ENCODE measurements around the gene KMT5C. TPM values are rescaled to one million over a fixed set of nuclear protein-coding genes. Genes with fewer than 3 reads are reported as not detected.

The KMT5C gene
- total and polyA plus RNA-seq, 7 experiments from 2014 or later, result 0.84 to 63.3 (median 23.4) TPM

DNA sequence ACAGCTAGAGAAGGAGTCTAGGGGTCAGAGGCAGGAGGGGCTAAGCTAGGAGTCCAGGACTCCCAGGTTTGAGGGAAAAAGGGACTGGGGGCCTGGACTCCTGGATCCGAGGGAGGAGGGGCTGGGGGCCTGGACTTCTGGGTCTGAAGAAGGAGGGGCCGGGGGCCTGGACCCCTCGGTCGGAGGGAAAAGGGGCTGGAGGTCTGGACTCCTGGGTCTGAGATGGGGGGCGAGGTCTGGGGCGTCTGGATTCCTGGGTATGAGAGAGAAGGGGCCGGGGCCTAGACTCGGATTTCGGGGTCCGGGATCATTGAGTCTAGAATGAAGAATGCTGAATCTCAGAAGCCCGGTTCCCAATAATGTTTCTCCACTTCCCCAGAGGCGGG lies 37.4 kb upstream of the KMT5C start:
- H3K4me1 Mint-ChIP-seq, result peaks cover 0 to 17% (median 11%) of the 10 kb centered on the region in 7 donors
- no peak for DNase-seq
- CTCF ChIA-PET, result interaction anchor here (0.8 to 3.0 kb wide), 8 partner anchors 11 to 202 kb away, joined by 3 to 16 read pairs (median 8); partner anchors contain the start of genes KMT5C, PPP6R1 and TMEM238
- H3K4me3 ChIP-seq (ENCODE audit: low read length), result peak overlapping the region; percentile 61
- no peaks in the 10 kb centered on the region for H3K9me3 ChIP-seq (ENCODE audit: control insufficient read depth in 2 of 3, low read length in 3 of 3)
- H3K27ac ChIP-seq (ENCODE audit: low read depth, low read length), result peak overlapping the region; percentile 66
- H3K9me3 Mint-ChIP-seq, result no peaks in the 10 kb centered on the region
- H3K27ac Mint-ChIP-seq, result peak overlapping the region in 7 of 9 donors; percentile 66 to 95 (median 84)
- no peak for ATAC-seq
- no peaks in the 10 kb centered on the region for H3K36me3 ChIP-seq (ENCODE audit: control insufficient read depth in 2 of 3, insufficient read depth in 3 of 3, low read length in 3 of 3)
- H3K4me3 Mint-ChIP-seq, result peak overlapping the region; percentile 77 to 97 (median 88)
- H3K27me3 Mint-ChIP-seq, result peaks cover 0 to 3% (median 0%) of the 10 kb centered on the region in 5 donors
- H3K27me3 ChIP-seq (ENCODE audit: control insufficient read depth in 2 of 2, insufficient read depth in 2 of 2, low read length in 2 of 2), result no peaks in the 10 kb centered on the region
- POLR2A ChIA-PET, result interaction anchor here (1.2 to 2.9 kb wide), 4 partner anchors 46 to 105 kb away, joined by 3 to 21 read pairs (median 6); partner anchors contain the start of genes TMEM238 and UBE2S
- peaks cover 5 to 10% of the 10 kb centered on the region in 2 donors for H3K4me1 ChIP-seq (ENCODE audit: control insufficient read depth in 2 of 2, insufficient read depth in 2 of 2, low read length in 2 of 2)
- H3K36me3 Mint-ChIP-seq, result peaks cover 0 to 3% (median 0%) of the 10 kb centered on the region in 5 donors
- intact Hi-C loops (cut with micrococcal nuclease), result loop anchor here (1.0 to 10.0 kb wide), 6 partner anchors 37 to 420 kb away; partner anchors contain the start of genes KMT5C (in 1 of the 2), RPL28 (in 1 of the 2), TNNT1 (in 1 of the 2) and UBE2S (in 1 of the 2)

DNA sequence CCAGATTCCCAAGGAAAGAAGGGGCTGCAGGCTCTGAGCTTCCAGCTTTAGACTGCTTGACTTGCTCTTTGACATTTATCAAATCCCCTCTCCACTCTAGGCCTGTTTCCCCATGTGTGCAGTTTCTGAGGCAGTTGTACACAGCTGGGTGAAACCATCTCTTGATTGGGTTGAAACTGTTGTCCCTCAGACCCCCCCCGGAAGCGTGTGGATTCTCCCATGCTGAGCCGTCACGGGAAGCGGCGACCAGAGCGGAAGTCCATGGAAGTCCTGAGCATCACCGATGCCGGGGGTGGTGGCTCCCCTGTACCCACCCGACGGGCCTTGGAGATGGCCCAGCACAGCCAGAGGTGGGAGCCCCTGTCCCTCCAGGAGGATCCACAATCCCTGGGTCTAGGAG lies 36.2 kb upstream of the KMT5C start:
- intact Hi-C loops (cut with micrococcal nuclease), result loop anchor here (5.0 to 10.0 kb wide), 3 partner anchors 104 to 421 kb away; partner anchors contain the start of genes TNNT1 (in 1 of the 2) and UBE2S (in 1 of the 2)
- Mint-ChIP-seq H3K27ac (no peak overlapping the region), H3K36me3 (peaks cover 0 to 3% (median 0%) of the 10 kb centered on the region in 5 donors), H3K27me3 (peaks cover 0 to 3% (median 0%) of the 10 kb centered on the region in 5 donors), H3K4me1 (peaks cover 0 to 17% (median 11%) of the 10 kb centered on the region in 7 donors), H3K9me3 (no peaks in the 10 kb centered on the region), H3K4me3 (no peak overlapping the region)
- ChIA-PET POLR2A (interaction anchor here (0.5 to 2.9 kb wide), 3 partner anchors 12 to 80 kb away, joined by 3 to 21 read pairs (median 4); partner anchors contain the start of gene TMEM238), CTCF (interaction anchor here (0.7 to 3.0 kb wide), 5 partner anchors 11 to 201 kb away, joined by 3 to 16 read pairs (median 5); partner anchors contain the start of gene TMEM238)
- Histone ChIP-seq H3K4me1 (ENCODE audit: control insufficient read depth in 2 of 2, insufficient read depth in 2 of 2, low read length in 2 of 2) (peaks cover 5 to 10% of the 10 kb centered on the region in 2 donors), H3K27ac (ENCODE audit: low read depth, low read length) (no peak overlapping the region), H3K9me3 (ENCODE audit: control insufficient read depth in 2 of 3, low read length in 3 of 3) (no peaks in the 10 kb centered on the region), H3K4me3 (ENCODE audit: low read length) (no peak overlapping the region), H3K36me3 (ENCODE audit: control insufficient read depth in 2 of 3, insufficient read depth in 3 of 3, low read length in 3 of 3) (no peaks in the 10 kb centered on the region), H3K27me3 (ENCODE audit: control insufficient read depth in 2 of 2, insufficient read depth in 2 of 2, low read length in 2 of 2) (no peaks in the 10 kb centered on the region)
- no peak for DNase-seq
- no peak for ATAC-seq

DNA sequence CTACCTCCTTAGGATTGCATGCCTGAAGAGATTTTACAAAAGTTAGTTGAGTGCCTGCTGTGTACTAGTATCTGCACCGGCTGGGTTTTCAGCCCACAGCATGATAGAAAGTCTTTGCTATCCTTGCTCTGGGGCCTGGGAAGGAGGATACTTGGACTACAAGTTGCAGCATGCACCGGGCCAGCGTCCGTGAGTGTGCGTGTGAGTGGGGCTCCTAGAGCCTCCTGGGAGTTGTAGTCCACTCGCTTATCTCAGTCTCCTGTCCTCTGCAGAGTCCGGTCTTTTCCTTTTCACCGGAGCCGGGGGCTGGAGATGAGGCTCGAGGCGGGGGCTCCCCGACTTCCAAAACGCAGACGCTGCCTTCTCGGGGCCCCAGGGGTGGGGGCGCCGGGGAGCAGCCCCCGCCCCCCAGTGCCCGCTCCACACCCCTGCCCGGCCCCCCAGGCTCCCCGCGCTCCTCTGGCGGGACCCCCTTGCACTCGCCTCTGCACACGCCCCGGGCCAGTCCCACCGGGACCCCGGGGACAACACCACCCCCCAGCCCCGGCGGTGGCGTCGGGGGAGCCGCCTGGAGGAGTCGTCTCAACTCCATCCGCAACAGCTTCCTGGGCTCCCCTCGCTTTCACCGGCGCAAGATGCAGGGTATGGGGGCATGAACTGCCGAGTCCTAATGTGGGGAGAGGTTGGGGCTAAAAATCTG lies 35.2 kb upstream of the KMT5C start:
- no peak overlapping the region for H3K4me3 ChIP-seq (ENCODE audit: low read length)
- no peak overlapping the region for H3K27ac ChIP-seq (ENCODE audit: low read depth, low read length)
- DNase-seq, result peak in 1 of 9 donors; percentile 11
- no peaks in the 10 kb centered on the region for H3K36me3 ChIP-seq (ENCODE audit: control insufficient read depth in 2 of 3, insufficient read depth in 3 of 3, low read length in 3 of 3)
- POLR2A ChIA-PET, result no interaction called here
- Mint-ChIP-seq H3K36me3 (peaks cover 0 to 3% (median 0%) of the 10 kb centered on the region in 5 donors), H3K4me3 (no peak overlapping the region), H3K9me3 (no peaks in the 10 kb centered on the region), H3K4me1 (peaks cover 0 to 17% (median 11%) of the 10 kb centered on the region in 7 donors), H3K27ac (no peak overlapping the region), H3K27me3 (peaks cover 0 to 2% (median 0%) of the 10 kb centered on the region in 5 donors)
- intact Hi-C loops (cut with micrococcal nuclease), result loop anchor here (5.0 to 10.0 kb wide), 3 partner anchors 103 to 422 kb away; partner anchors contain the start of genes TNNT1 (in 1 of the 2) and UBE2S (in 1 of the 2)
- CTCF ChIA-PET, result no interaction called here
- no peaks in the 10 kb centered on the region for H3K9me3 ChIP-seq (ENCODE audit: control insufficient read depth in 2 of 3, low read length in 3 of 3)
- H3K27me3 ChIP-seq (ENCODE audit: control insufficient read depth in 2 of 2, insufficient read depth in 2 of 2, low read length in 2 of 2), result no peaks in the 10 kb centered on the region
- peaks cover 5 to 10% of the 10 kb centered on the region in 2 donors for H3K4me1 ChIP-seq (ENCODE audit: control insufficient read depth in 2 of 2, insufficient read depth in 2 of 2, low read length in 2 of 2)
- no peak for ATAC-seq

DNA sequence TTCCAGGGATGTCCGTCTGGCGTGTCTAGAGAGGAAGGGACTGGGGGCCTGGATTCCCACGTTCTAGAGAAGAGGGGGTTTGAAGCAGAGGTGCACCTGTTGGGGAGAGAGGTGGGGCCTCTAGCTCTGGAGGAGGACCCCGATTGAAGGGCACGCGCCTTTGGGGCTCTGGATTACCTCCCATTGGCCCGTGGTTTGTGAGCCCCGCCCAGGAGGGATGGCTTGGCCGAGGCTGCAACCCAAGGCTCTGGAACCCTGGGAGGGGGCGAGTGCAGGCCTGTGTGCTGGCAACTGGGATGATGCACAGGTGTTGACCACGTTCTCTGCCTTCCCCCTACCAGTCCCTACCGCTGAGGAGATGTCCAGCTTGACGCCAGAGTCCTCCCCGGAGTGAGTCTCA lies 34.7 kb upstream of the KMT5C start:
- no peaks in the 10 kb centered on the region for H3K9me3 Mint-ChIP-seq
- intact Hi-C loops (cut with micrococcal nuclease), result loop anchor here (1.0 to 10.0 kb wide), 4 partner anchors 34 to 423 kb away; partner anchors contain the start of genes KMT5C (in 1 of the 2), TNNT1 (in 1 of the 2) and UBE2S (in 1 of the 2)
- peak overlapping the region in 3 of 9 donors; percentile 8 to 72 (median 62) for H3K27ac Mint-ChIP-seq
- ChIA-PET CTCF (no interaction called here), POLR2A (no interaction called here)
- peaks cover 0 to 3% (median 0%) of the 10 kb centered on the region in 5 donors for H3K36me3 Mint-ChIP-seq
- Histone ChIP-seq H3K4me3 (ENCODE audit: low read length) (no peak overlapping the region), H3K27me3 (ENCODE audit: control insufficient read depth in 2 of 2, insufficient read depth in 2 of 2, low read length in 2 of 2) (no peaks in the 10 kb centered on the region), H3K9me3 (ENCODE audit: control insufficient read depth in 2 of 3, low read length in 3 of 3) (no peaks in the 10 kb centered on the region), H3K36me3 (ENCODE audit: control insufficient read depth in 2 of 3, insufficient read depth in 3 of 3, low read length in 3 of 3) (no peaks in the 10 kb centered on the region), H3K4me1 (ENCODE audit: control insufficient read depth in 2 of 2, insufficient read depth in 2 of 2, low read length in 2 of 2) (peaks cover 5 to 10% of the 10 kb centered on the region in 2 donors), H3K27ac (ENCODE audit: low read depth, low read length) (no peak overlapping the region)
- H3K4me1 Mint-ChIP-seq, result peaks cover 0 to 17% (median 11%) of the 10 kb centered on the region in 7 donors
- H3K27me3 Mint-ChIP-seq, result no peaks in the 10 kb centered on the region
- DNase-seq, result no peak
- no peak overlapping the region for H3K4me3 Mint-ChIP-seq
- ATAC-seq, result no peak

DNA sequence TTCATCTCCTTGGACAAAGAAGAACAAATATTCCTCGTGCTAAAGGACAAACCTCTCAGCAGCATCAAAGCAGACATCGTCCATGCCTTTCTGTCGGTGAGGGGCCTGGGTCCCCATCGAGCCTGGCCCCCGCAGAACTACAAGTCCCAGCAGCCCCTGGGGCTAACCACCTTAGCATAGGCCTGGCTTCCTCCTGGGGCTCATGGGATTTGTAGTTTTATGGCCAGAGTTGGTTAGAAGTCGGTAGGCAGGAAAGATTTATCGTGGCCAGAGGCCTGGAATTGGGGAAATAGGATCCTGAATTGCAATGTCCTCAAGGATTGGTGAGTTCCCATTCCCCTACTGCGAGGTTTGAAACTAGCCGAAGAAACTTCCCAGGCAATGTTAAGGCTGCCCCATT lies 34.2 kb upstream of the KMT5C start:
- Mint-ChIP-seq H3K4me1 (peaks cover 0 to 17% (median 11%) of the 10 kb centered on the region in 7 donors), H3K27ac (peak overlapping the region in 7 of 9 donors; percentile 8 to 90 (median 72)), H3K4me3 (peak overlapping the region in 3 of 10 donors; percentile 50 to 68 (median 51)), H3K9me3 (no peaks in the 10 kb centered on the region), H3K27me3 (no peaks in the 10 kb centered on the region), H3K36me3 (peaks cover 0 to 3% (median 0%) of the 10 kb centered on the region in 5 donors)
- Histone ChIP-seq H3K9me3 (ENCODE audit: control insufficient read depth in 2 of 3, low read length in 3 of 3) (no peaks in the 10 kb centered on the region), H3K27me3 (ENCODE audit: control insufficient read depth in 2 of 2, insufficient read depth in 2 of 2, low read length in 2 of 2) (no peaks in the 10 kb centered on the region), H3K4me1 (ENCODE audit: control insufficient read depth in 2 of 2, insufficient read depth in 2 of 2, low read length in 2 of 2) (peaks cover 5 to 10% of the 10 kb centered on the region in 2 donors), H3K36me3 (ENCODE audit: control insufficient read depth in 2 of 3, insufficient read depth in 3 of 3, low read length in 3 of 3) (no peaks in the 10 kb centered on the region), H3K4me3 (ENCODE audit: low read length) (no peak overlapping the region), H3K27ac (ENCODE audit: low read depth, low read length) (no peak overlapping the region)
- ChIA-PET CTCF (no interaction called here), POLR2A (interaction anchor here (1.4 kb wide), 1 partner anchor 103 kb away, joined by 3 read pairs; no protein-coding TSS in a partner anchor)
- intact Hi-C loops (cut with micrococcal nuclease), result loop anchor here in 1 of 2 donors (1.0 to 10.0 kb wide), 2 partner anchors 34 to 161 kb away; partner anchors contain the start of genes KMT5C and TNNT1
- ATAC-seq (peak; percentile 72), DNase-seq (peak; percentile 31 to 72 (median 57))

DNA sequence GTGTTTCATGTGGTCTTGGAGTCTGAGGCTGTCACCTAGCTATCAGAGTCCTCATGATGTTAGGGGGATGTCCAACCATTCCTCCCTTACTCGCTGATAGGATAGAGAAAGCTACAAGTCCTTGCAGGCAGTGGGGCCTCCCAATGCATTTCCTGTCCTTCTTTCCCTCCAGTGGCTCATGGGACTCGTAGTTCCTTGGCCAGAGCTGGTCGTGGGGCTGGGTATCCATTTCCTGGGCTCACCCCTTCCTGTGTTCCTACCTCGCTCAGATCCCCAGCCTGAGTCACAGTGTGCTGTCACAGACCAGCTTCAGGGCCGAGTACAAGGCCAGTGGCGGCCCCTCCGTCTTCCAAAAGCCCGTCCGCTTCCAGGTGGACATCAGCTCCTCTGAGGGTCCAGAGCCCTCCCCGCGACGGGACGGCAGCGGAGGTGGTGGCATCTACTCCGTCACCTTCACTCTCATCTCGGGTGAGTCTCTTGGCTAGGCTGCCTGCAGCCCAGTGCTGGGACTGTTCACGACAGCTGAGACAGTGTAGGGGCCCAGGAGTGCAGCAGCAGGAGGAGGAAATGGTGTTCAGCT lies 33.6 kb upstream of the KMT5C start:
- H3K4me3 Mint-ChIP-seq, result no peak overlapping the region
- no peak overlapping the region for H3K4me3 ChIP-seq (ENCODE audit: low read length)
- H3K9me3 Mint-ChIP-seq, result no peaks in the 10 kb centered on the region
- H3K36me3 Mint-ChIP-seq, result peaks cover 0 to 3% (median 0%) of the 10 kb centered on the region in 5 donors
- no peaks in the 10 kb centered on the region for H3K36me3 ChIP-seq (ENCODE audit: control insufficient read depth in 2 of 3, insufficient read depth in 3 of 3, low read length in 3 of 3)
- no peaks in the 10 kb centered on the region for H3K27me3 ChIP-seq (ENCODE audit: control insufficient read depth in 2 of 2, insufficient read depth in 2 of 2, low read length in 2 of 2)
- intact Hi-C loops (cut with micrococcal nuclease), result loop anchor here in 1 of 2 donors (1.0 to 10.0 kb wide), 2 partner anchors 33 to 161 kb away; partner anchors contain the start of genes KMT5C and TNNT1
- peaks cover 5 to 10% of the 10 kb centered on the region in 2 donors for H3K4me1 ChIP-seq (ENCODE audit: control insufficient read depth in 2 of 2, insufficient read depth in 2 of 2, low read length in 2 of 2)
- no peak overlapping the region for H3K27ac ChIP-seq (ENCODE audit: low read depth, low read length)
- H3K27me3 Mint-ChIP-seq, result no peaks in the 10 kb centered on the region
- ChIA-PET POLR2A (interaction anchor here (0.8 to 1.4 kb wide), 3 partner anchors 33 to 103 kb away, joined by 3 to 4 read pairs (median 3); partner anchors contain the start of gene KMT5C), CTCF (interaction anchor here (0.5 kb wide), 1 partner anchor 321 kb away, joined by 3 read pairs; no protein-coding TSS in a partner anchor)
- peaks cover 0 to 17% (median 11%) of the 10 kb centered on the region in 7 donors for H3K4me1 Mint-ChIP-seq
- H3K27ac Mint-ChIP-seq, result peak overlapping the region in 2 of 9 donors; percentile 38 to 72
- ATAC-seq (no peak), DNase-seq (no peak)
- no peaks in the 10 kb centered on the region for H3K9me3 ChIP-seq (ENCODE audit: control insufficient read depth in 2 of 3, low read length in 3 of 3)
